ENCODE measurements around the gene RPTOR. TPM values are rescaled to one million over a fixed set of nuclear protein-coding genes. Genes with fewer than 3 reads are reported as not detected.

RPTOR gene
- polyA plus RNA-seq, 1 donor from 2014 or later, result 8.0 TPM

- Histone ChIP-seq H2AFZ (ENCODE audit: low read depth, low read length) (no peak overlapping the region), H4K20me1 (ENCODE audit: insufficient read depth) (no peaks in the 10 kb centered on the region), H3K4me2 (ENCODE audit: low read length) (no peak overlapping the region), H3K4me3 (ENCODE audit: low read length) (no peak overlapping the region), H3K9me2 (ENCODE audit: insufficient read depth, low read length) (no peaks in the 10 kb centered on the region), H3K27ac (ENCODE audit: low read length) (no peak overlapping the region), H3K9ac (ENCODE audit: low read length) (no peak overlapping the region), H3K79me2 (replicated peaks; ENCODE audit: insufficient read depth, low read length) (no peaks in the 10 kb centered on the region), H3K9me3 (ENCODE audit: low read length) (no peaks in the 10 kb centered on the region), H3F3A (ENCODE audit: insufficient read depth, low read length, poor library complexity, severe bottlenecking) (no peaks in the 10 kb centered on the region), H3K36me3 (ENCODE audit: insufficient read depth, low read length) (no peaks in the 10 kb centered on the region), H3K27me3 (ENCODE audit: insufficient read depth, low read depth, low read length) (peaks cover 3% of the 10 kb centered on the region)
- TF ChIP-seq RAD21 (conservative IDR thresholded peaks at IDR 0.05), result no peak
- no peak for TF ChIP-seq CTCF (IDR thresholded peaks at IDR 0.05; ENCODE audit: poor library complexity, severe bottlenecking)
- no peak for TF ChIP-seq REST (IDR thresholded peaks at IDR 0.05; ENCODE audit: borderline replicate concordance)
- TF ChIP-seq POLR2AphosphoS5 (IDR thresholded peaks at IDR 0.05), result no peak
- TF ChIP-seq MXI1 (conservative IDR thresholded peaks at IDR 0.05; ENCODE audit: poor library complexity, severe bottlenecking), result no peak
- no peak for TF ChIP-seq EZH2 (IDR thresholded peaks at IDR 0.05; ENCODE audit: borderline replicate concordance, insufficient read depth, low read length, poor library complexity, severe bottlenecking)
- no peak for TF ChIP-seq SMC3 (conservative IDR thresholded peaks at IDR 0.05; ENCODE audit: poor library complexity)
These were observed 457.4 kb downstream of the RPTOR start for GRCh38 chr17:81002013-81002384.

- Histone ChIP-seq H3K4me2 (ENCODE audit: low read length) (no peak overlapping the region), H3K27ac (ENCODE audit: low read length) (no peak overlapping the region), H3K79me2 (replicated peaks; ENCODE audit: insufficient read depth, low read length) (no peaks in the 10 kb centered on the region), H3K9ac (ENCODE audit: low read length) (no peak overlapping the region), H2AFZ (ENCODE audit: low read depth, low read length) (no peak overlapping the region), H3K9me3 (ENCODE audit: low read length) (no peaks in the 10 kb centered on the region), H3K27me3 (ENCODE audit: insufficient read depth, low read depth, low read length) (peaks cover 3% of the 10 kb centered on the region), H4K20me1 (ENCODE audit: insufficient read depth) (no peaks in the 10 kb centered on the region), H3F3A (ENCODE audit: insufficient read depth, low read length, poor library complexity, severe bottlenecking) (no peaks in the 10 kb centered on the region), H3K4me3 (ENCODE audit: low read length) (no peak overlapping the region), H3K36me3 (ENCODE audit: insufficient read depth, low read length) (no peaks in the 10 kb centered on the region), H3K9me2 (ENCODE audit: insufficient read depth, low read length) (no peaks in the 10 kb centered on the region)
- TF ChIP-seq EP300 (conservative IDR thresholded peaks at IDR 0.05; ENCODE audit: poor library complexity, severe bottlenecking), result no peak
- TF ChIP-seq SMC3 (conservative IDR thresholded peaks at IDR 0.05; ENCODE audit: poor library complexity), result no peak
These were observed 458.0 kb downstream of the RPTOR start for GRCh38 chr17:81002409-81003361.
